ENCODE results near the gene RGS9.
A peak's percentile ranks its signal among the peaks of the same experiment; 100 is the strongest.
"Not testable (repeated sequence)": the region's sequence is repeated elsewhere in the genome, so short reads cannot be mapped to it uniquely, and the experiment has no call there.

Gene RGS9

GRCh38 chr17:65173284-65173793 lies 36.2 kb downstream of the RGS9 start:
- no peak overlapping the region for H3K4me3 ChIP-seq
- H4K20me1 ChIP-seq, result no peaks in the 10 kb centered on the region
- peaks cover 0 to 13% (median 12%) of the 10 kb centered on the region in 11 experiments; a peak in 13 of 22 replicates for H3K9me3 ChIP-seq (replicated peaks in 1 of 11)
- no peaks in the 10 kb centered on the region for H3K36me3 ChIP-seq
- H3K4me2 ChIP-seq, result peak overlapping the region; percentile 61 to 88 (median 77)
- peaks cover 23 to 46% (median 41%) of the 10 kb centered on the region in 10 experiments for H3K4me1 ChIP-seq
- H3K27ac ChIP-seq, result peak overlapping the region in 9 of 11 experiments; percentile 30 to 66 (median 51); a peak in 17 of 22 replicates
- TF ChIP-seq Cebpa-rat (IDR thresholded peaks at IDR 0.05), result no peak
- H3K27me3 ChIP-seq, result no peaks in the 10 kb centered on the region
- H3K9ac ChIP-seq, result peak overlapping the region in 6 of 11 experiments; percentile 22 to 59 (median 40); a peak in 10 of 22 replicates

GRCh38 chr17:65173976-65174683 lies 37.0 kb downstream of the RGS9 start:
- no peaks in the 10 kb centered on the region for H4K20me1 ChIP-seq
- no peaks in the 10 kb centered on the region for H3K36me3 ChIP-seq
- 0 out of 20 replicates have a peak overlapping the region, but pooled peaks of 1 of the 10 experiments have one; percentile 11 for H3K4me3 ChIP-seq
- no peaks in the 10 kb centered on the region for H3K27me3 ChIP-seq
- TF ChIP-seq Cebpa-rat (IDR thresholded peaks at IDR 0.05), result no peak
- peak overlapping the region in 6 of 11 experiments; percentile 22 to 59 (median 40); a peak in 9 of 22 replicates for H3K9ac ChIP-seq
- peaks cover 23 to 54% (median 49%) of the 10 kb centered on the region in 10 experiments for H3K4me1 ChIP-seq
- H3K4me2 ChIP-seq, result peak overlapping the region; percentile 61 to 88 (median 77)
- H3K9me3 ChIP-seq (replicated peaks in 1 of 11), result peaks cover 0 to 13% (median 12%) of the 10 kb centered on the region in 11 experiments; a peak in 13 of 22 replicates
- peak overlapping the region in 9 of 11 experiments; percentile 30 to 66 (median 51); a peak in 16 of 22 replicates for H3K27ac ChIP-seq

GRCh38 chr17:65174974-65175373 lies 37.8 kb downstream of the RGS9 start:
- Histone ChIP-seq H3K27ac (no peak overlapping the region), H3K36me3 (no peaks in the 10 kb centered on the region), H3K4me3 (no peak overlapping the region), H3K4me1 (peaks cover 23 to 62% (median 57%) of the 10 kb centered on the region in 10 experiments), H3K27me3 (no peaks in the 10 kb centered on the region), H3K4me2 (peak overlapping the region in 4 of 11 experiments; percentile 71 to 88 (median 80); a peak in 4 of 22 replicates), H4K20me1 (no peaks in the 10 kb centered on the region), H3K9me3 (replicated peaks in 1 of 11) (peaks cover 0 to 13% (median 12%) of the 10 kb centered on the region in 11 experiments; a peak in 13 of 22 replicates), H3K9ac (no peak overlapping the region)
- TF ChIP-seq Cebpa-rat (IDR thresholded peaks at IDR 0.05), result no peak

GRCh38 chr17:65175952-65176351 lies 38.8 kb downstream of the RGS9 start:
- no peaks in the 10 kb centered on the region for H3K27me3 ChIP-seq
- no peak overlapping the region for H3K27ac ChIP-seq
- H3K9me3 ChIP-seq (replicated peaks in 1 of 11), result peaks cover 0 to 7% (median 5%) of the 10 kb centered on the region in 11 experiments; a peak in 13 of 22 replicates
- no peak overlapping the region for H3K9ac ChIP-seq
- peaks cover 23 to 72% (median 65%) of the 10 kb centered on the region in 10 experiments for H3K4me1 ChIP-seq
- no peak for TF ChIP-seq Cebpa-rat (IDR thresholded peaks at IDR 0.05)
- no peaks in the 10 kb centered on the region for H3K36me3 ChIP-seq
- H3K4me3 ChIP-seq, result no peak overlapping the region
- H3K4me2 ChIP-seq, result no peak overlapping the region
- no peaks in the 10 kb centered on the region for H4K20me1 ChIP-seq

- Histone ChIP-seq H3K27me3 (no peaks in the 10 kb centered on the region), H3K9ac (no peak overlapping the region), H3K9me3 (replicated peaks in 1 of 11) (no peaks in the 10 kb centered on the region), H4K20me1 (no peaks in the 10 kb centered on the region), H3K36me3 (no peaks in the 10 kb centered on the region), H3K4me3 (no peak overlapping the region), H3K4me2 (peak overlapping the region in 1 of 11 experiments; percentile 50; a peak in 1 of 22 replicates), H3K27ac (no peak overlapping the region), H3K4me1 (peaks cover 31 to 75% (median 67%) of the 10 kb centered on the region in 10 experiments)
- no peak for TF ChIP-seq Cebpa-rat (IDR thresholded peaks at IDR 0.05)
Observed at GRCh38 chr17:65176646-65177409, 39.7 kb downstream of the RGS9 start.

- Histone ChIP-seq H3K4me2 (peak overlapping the region in 7 of 11 experiments; percentile 5 to 64 (median 37); a peak in 9 of 22 replicates), H3K9me3 (replicated peaks in 1 of 11) (no peaks in the 10 kb centered on the region), H3K4me1 (peaks cover 41 to 75% (median 68%) of the 10 kb centered on the region in 10 experiments), H3K4me3 (no peak overlapping the region), H3K27ac (no peak overlapping the region), H3K27me3 (no peaks in the 10 kb centered on the region), H3K36me3 (no peaks in the 10 kb centered on the region), H3K9ac (no peak overlapping the region), H4K20me1 (no peaks in the 10 kb centered on the region)
- TF ChIP-seq Cebpa-rat (IDR thresholded peaks at IDR 0.05), result no peak
Observed at GRCh38 chr17:65177901-65178300, 40.7 kb downstream of the RGS9 start.

GRCh38 chr17:65180276-65180675 lies 43.1 kb downstream of the RGS9 start:
- H3K4me3 ChIP-seq; H4K20me1 ChIP-seq; H3K36me3 ChIP-seq; H3K27me3 ChIP-seq; H3K9me3 ChIP-seq (replicated peaks in 1 of 11); H3K9ac ChIP-seq: not testable (repeated sequence)
- Histone ChIP-seq H3K4me1 (peaks cover 26 to 77% (median 67%) of the 10 kb centered on the region in 10 experiments), H3K4me2 (peak overlapping the region in 10 of 11 experiments; percentile 31 to 80 (median 56); a peak in 17 of 22 replicates), H3K27ac (peak overlapping the region in 1 of 11 experiments; percentile 32; a peak in 2 of 22 replicates)

GRCh38 chr17:65180752-65181236 lies 43.6 kb downstream of the RGS9 start:
- not testable (repeated sequence) for H3K4me3 ChIP-seq; H4K20me1 ChIP-seq; H3K36me3 ChIP-seq; H3K27me3 ChIP-seq; H3K9ac ChIP-seq; H3K27ac ChIP-seq; H3K9me3 ChIP-seq (replicated peaks in 1 of 11)
- Histone ChIP-seq H3K4me2 (peak overlapping the region in 8 of 11 experiments; percentile 63 to 87 (median 78); a peak in 10 of 22 replicates), H3K4me1 (peaks cover 26 to 82% (median 69%) of the 10 kb centered on the region in 10 experiments)
